ENCODE measurements around the gene CCNA2. TPM values are rescaled to one million over a fixed set of nuclear protein-coding genes. Genes with fewer than 3 reads are reported as not detected.

The CCNA2 gene
- total RNA-seq, 1 donor from 2014 or later, result 27.3 TPM

- Mint-ChIP-seq H3K4me3 (ENCODE audit: low read depth) (no peak overlapping the region), H3K4me1 (ENCODE audit: low read depth) (peaks cover 3% of the 10 kb centered on the region), H3K36me3 (ENCODE audit: insufficient read depth) (no peaks in the 10 kb centered on the region), H3K9me3 (ENCODE audit: low read depth) (no peaks in the 10 kb centered on the region), H3K27ac (no peak overlapping the region), H3K27me3 (peaks cover 75% of the 10 kb centered on the region)
- DNase-seq (ENCODE audit: low spot score, unreplicated experiment), result no peak
- TF ChIP-seq CTCF (IDR thresholded peaks at IDR 0.05; ENCODE audit: unreplicated experiment), result no peak
These were observed 54.3 kb downstream of the CCNA2 start for GRCh38 chr4:121769341-121769740.

- Mint-ChIP-seq H3K4me1 (ENCODE audit: low read depth) (peaks cover 3% of the 10 kb centered on the region), H3K36me3 (ENCODE audit: insufficient read depth) (no peaks in the 10 kb centered on the region), H3K9me3 (ENCODE audit: low read depth) (no peaks in the 10 kb centered on the region), H3K4me3 (ENCODE audit: low read depth) (no peak overlapping the region), H3K27me3 (peaks cover 90% of the 10 kb centered on the region), H3K27ac (no peak overlapping the region)
- TF ChIP-seq CTCF (IDR thresholded peaks at IDR 0.05; ENCODE audit: unreplicated experiment), result no peak
- no peak for DNase-seq (ENCODE audit: low spot score, unreplicated experiment)
These were observed 56.5 kb downstream of the CCNA2 start for GRCh38 chr4:121767166-121767565.

Other genes starting within 250 kb of the CCNA2 start
- 203 and 208 TPM in 2 replicates for gene ANXA5, start 126.9 kb downstream of the CCNA2 start, total RNA-seq
- not detected in 2 replicates for gene SMIM43, start 58.7 kb downstream of the CCNA2 start, total RNA-seq
- 33.6 and 35.9 TPM in 2 replicates for gene EXOSC9, start 22.6 kb downstream of the CCNA2 start, total RNA-seq
- 23.2 and 28.3 TPM in 2 replicates for gene BBS7, start 46.6 kb upstream of the CCNA2 start, total RNA-seq
- 0.84 TPM in 2 replicates for gene TRPC3, start 128.2 kb upstream of the CCNA2 start, total RNA-seq